ENCODE results near the gene KIF18A. TPM values are rescaled to one million over a fixed set of nuclear protein-coding genes. Genes with fewer than 3 reads are reported as not detected.

Gene KIF18A
- total and polyA plus RNA-seq, 2 of the 13 experiments (the other 11 are each of a cell fraction or from before 2014, with no cell fraction given) = 3.4 to 14.4 TPM

DNA sequence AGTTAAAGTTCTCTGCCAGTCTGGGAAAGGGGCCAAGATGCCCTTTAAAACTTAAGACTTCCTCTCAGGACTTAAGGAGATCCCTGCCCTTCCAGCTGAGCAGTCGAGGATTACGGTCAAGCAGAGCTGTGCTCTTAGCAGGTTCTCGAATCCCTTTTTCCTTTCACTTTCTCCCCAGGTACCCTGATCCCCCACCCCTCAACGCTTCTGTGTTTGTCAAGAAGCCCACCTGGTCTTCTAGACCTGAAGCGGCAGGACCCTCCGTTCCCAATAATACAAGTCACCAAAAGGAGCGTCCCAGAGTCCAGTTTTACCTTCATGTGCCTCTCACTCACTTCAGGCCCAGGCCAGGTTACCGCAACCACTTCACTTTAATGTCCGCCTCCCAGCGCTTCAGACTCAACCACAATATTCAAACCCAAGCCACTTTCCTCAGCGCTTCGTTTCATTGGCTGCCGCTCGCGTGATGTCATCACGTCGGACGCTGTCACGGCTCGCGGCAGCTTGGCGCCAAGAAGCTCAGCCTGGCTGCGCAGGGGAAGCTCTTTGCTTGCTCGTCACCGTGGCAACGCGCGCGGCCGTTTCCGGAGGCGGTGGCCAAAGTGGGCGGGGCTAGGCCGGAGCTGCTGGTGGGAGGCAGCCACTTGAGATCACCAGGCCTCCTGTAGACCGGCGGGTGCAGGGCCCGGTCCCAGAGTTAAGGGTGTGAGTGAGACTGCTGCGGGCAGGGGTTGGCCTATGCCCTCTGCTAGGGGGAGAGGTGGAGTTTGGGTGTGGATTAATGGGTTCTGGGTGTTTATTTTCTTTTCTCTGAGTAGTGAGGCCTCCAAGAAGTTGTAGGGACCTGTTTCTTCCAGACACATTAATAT lies at the start of gene KIF18A, which contains the start of gene METTL15 (continued):
- TF ChIP-seq, protein P1, sequence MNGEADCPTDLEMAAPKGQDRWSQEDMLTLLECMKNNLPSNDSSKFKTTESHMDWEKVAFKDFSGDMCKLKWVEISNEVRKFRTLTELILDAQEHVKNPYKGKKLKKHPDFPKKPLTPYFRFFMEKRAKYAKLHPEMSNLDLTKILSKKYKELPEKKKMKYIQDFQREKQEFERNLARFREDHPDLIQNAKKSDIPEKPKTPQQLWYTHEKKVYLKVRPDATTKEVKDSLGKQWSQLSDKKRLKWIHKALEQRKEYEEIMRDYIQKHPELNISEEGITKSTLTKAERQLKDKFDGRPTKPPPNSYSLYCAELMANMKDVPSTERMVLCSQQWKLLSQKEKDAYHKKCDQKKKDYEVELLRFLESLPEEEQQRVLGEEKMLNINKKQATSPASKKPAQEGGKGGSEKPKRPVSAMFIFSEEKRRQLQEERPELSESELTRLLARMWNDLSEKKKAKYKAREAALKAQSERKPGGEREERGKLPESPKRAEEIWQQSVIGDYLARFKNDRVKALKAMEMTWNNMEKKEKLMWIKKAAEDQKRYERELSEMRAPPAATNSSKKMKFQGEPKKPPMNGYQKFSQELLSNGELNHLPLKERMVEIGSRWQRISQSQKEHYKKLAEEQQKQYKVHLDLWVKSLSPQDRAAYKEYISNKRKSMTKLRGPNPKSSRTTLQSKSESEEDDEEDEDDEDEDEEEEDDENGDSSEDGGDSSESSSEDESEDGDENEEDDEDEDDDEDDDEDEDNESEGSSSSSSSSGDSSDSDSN (CRISPR knock-in tag; IDR thresholded peaks at IDR 0.05) = peak; percentile 34
- TF ChIP-seq ZNF724P (CRISPR knock-in tag; IDR thresholded peaks at IDR 0.05; ENCODE audit: borderline replicate concordance) (peak; percentile 91; the same call in 1 of the 2 replicates), PAF1 (CRISPR knock-in tag; IDR thresholded peaks at IDR 0.05) (no peak), ETV6 (CRISPR knock-in tag; conservative IDR thresholded peaks at IDR 0.05) (no peak), ZBTB38 (CRISPR knock-in tag; IDR thresholded peaks at IDR 0.05) (no peak; the same call in 1 of the 2 replicates), ZNF589 (CRISPR knock-in tag; conservative IDR thresholded peaks at IDR 0.05) (0 out of 2 replicates have a peak, but pooled peaks have one; percentile 51), ZNF775 (CRISPR knock-in tag; IDR thresholded peaks at IDR 0.05; ENCODE audit: borderline replicate concordance) (no peak), FOXM1 (CRISPR knock-in tag; IDR thresholded peaks at IDR 0.05) (peak; percentile 93), BCL6 (CRISPR knock-in tag; IDR thresholded peaks at IDR 0.05) (no peak), NR2C2 (CRISPR knock-in tag; IDR thresholded peaks at IDR 0.05; ENCODE audit: borderline replicate concordance) (no peak; the same call in 1 of the 2 replicates), TCF7L2 (IDR thresholded peaks at IDR 0.05; ENCODE audit: low read depth, low read length) (no peak), EZH2 (conservative IDR thresholded peaks at IDR 0.05; ENCODE audit: low read depth, low read length) (no peak), RXRA (CRISPR knock-in tag; IDR thresholded peaks at IDR 0.05) (peak; percentile 56; the same call in 1 of the 2 replicates), ZNF264 (CRISPR knock-in tag; IDR thresholded peaks at IDR 0.05) (no peak), ZNF816 (CRISPR knock-in tag; IDR thresholded peaks at IDR 0.05; ENCODE audit: borderline replicate concordance) (no peak; the same call in 1 of the 2 replicates), KDM4B (CRISPR knock-in tag; IDR thresholded peaks at IDR 0.05) (no peak), SIN3B (IDR thresholded peaks at IDR 0.05; ENCODE audit: low read length) (peak; percentile 97)
- TF ChIP-seq, protein P2, sequence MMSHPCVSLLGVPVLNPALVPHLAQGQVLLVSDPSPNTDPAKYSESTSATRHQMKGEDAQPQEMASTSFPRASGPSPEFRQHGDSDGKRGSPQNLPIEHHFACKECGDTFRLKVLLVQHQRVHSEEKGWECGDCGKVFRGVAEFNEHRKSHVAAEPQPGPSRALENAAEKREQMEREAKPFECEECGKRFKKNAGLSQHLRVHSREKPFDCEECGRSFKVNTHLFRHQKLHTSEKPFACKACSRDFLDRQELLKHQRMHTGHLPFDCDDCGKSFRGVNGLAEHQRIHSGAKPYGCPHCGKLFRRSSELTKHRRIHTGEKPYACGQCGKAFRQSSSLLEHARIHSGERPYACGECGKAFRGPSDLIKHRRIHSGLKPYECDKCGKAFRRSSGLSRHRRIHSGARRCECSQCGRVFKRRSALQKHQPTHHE (CRISPR knock-in tag; IDR thresholded peaks at IDR 0.05; ENCODE audit: borderline replicate concordance) = peak; percentile 52; the same call in 1 of the 2 replicates
- TF ChIP-seq, protein P3, sequence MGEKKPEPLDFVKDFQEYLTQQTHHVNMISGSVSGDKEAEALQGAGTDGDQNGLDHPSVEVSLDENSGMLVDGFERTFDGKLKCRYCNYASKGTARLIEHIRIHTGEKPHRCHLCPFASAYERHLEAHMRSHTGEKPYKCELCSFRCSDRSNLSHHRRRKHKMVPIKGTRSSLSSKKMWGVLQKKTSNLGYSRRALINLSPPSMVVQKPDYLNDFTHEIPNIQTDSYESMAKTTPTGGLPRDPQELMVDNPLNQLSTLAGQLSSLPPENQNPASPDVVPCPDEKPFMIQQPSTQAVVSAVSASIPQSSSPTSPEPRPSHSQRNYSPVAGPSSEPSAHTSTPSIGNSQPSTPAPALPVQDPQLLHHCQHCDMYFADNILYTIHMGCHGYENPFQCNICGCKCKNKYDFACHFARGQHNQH (CRISPR knock-in tag; IDR thresholded peaks at IDR 0.05) = peak; percentile 38; the same call in 1 of the 2 replicates
- TF ChIP-seq, protein P4, sequence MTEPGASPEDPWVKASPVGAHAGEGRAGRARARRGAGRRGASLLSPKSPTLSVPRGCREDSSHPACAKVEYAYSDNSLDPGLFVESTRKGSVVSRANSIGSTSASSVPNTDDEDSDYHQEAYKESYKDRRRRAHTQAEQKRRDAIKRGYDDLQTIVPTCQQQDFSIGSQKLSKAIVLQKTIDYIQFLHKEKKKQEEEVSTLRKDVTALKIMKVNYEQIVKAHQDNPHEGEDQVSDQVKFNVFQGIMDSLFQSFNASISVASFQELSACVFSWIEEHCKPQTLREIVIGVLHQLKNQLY (CRISPR knock-in tag; IDR thresholded peaks at IDR 0.05) = no peak
- TF ChIP-seq, protein P5, sequence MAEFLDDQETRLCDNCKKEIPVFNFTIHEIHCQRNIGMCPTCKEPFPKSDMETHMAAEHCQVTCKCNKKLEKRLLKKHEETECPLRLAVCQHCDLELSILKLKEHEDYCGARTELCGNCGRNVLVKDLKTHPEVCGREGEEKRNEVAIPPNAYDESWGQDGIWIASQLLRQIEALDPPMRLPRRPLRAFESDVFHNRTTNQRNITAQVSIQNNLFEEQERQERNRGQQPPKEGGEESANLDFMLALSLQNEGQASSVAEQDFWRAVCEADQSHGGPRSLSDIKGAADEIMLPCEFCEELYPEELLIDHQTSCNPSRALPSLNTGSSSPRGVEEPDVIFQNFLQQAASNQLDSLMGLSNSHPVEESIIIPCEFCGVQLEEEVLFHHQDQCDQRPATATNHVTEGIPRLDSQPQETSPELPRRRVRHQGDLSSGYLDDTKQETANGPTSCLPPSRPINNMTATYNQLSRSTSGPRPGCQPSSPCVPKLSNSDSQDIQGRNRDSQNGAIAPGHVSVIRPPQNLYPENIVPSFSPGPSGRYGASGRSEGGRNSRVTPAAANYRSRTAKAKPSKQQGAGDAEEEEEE (CRISPR knock-in tag; IDR thresholded peaks at IDR 0.05; ENCODE audit: borderline replicate concordance) = no peak
